Measurements from ENCODE around the gene ZCCHC13.

GRCh38 chrX:74343343-74344279 lies 39.6 kb downstream of the ZCCHC13 start:
- TF ChIP-seq CTCF (IDR thresholded peaks at IDR 0.05), result peak in 3 of 4 experiments; percentile 33 to 52 (median 39)
- no peak for TF ChIP-seq POLR2A (IDR thresholded peaks at IDR 0.05)
- peak in 3 of 4 donors; percentile 23 to 64 (median 58) for TF ChIP-seq POLR2AphosphoS5 (IDR thresholded peaks at IDR 0.05)
